SH-SY5Y (cell line): ENCODE data around the gene JOSD2.

Experiments
- GATA2 ChIP-seq: IDR thresholded peaks from 2 replicates; pipeline ENCODE4 v1.6.1; 2011; ENCODE audit warnings: mild to moderate bottlenecking, low read depth, low read length
- GATA3 ChIP-seq: IDR thresholded peaks from 2 replicates; pipeline ENCODE4 v1.6.1; 2011; ENCODE audit warnings: low read depth, mild to moderate bottlenecking, low read length, moderate library complexity

DNA sequence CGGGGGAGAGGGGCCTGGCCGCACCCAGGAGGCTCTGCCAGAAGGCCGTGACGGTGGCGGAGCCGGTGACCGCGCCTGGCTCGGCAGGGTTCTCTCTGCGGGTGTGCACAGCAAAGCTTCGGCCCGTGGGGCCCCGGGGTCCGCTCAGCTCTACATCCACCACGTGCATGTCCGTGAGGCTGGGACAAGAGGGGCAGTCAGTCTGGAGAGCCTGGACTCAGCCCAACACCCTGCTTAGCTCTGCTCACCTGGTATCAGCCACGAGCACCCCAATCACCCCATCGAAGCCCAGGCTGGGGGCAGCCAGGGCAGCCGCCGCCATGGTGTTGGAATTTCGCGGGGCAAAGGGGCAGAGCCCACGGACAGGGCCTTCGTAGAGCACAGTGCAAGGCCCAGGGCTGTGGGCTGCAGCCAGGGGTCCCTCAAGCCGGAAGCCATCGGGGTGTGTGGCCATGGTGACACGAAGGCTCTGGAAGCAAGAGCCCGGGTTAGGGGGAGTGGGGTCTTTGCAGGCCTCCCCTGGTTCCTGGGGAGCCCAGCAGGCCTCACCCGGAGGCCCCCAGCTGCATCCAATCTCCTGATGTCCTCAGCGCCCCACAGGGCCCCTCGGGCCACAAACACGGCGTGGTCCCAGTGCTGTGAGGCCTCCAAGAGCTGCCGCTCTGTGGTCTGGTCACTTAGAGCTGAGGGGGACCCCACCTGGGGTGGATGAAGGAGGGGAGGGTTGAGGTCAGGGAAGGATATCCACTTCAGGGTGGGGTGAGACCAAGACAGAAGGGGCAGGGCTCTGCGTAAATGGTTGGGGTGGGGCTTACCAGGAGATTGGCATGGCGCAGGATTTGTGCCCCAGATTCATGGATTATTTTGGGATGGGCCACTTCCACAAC, 1.4 kb upstream of the JOSD2 start:
- TF ChIP-seq GATA2 (no peak), GATA3 (no peak)
